ENCODE data around the gene PDE2A.

DNA sequence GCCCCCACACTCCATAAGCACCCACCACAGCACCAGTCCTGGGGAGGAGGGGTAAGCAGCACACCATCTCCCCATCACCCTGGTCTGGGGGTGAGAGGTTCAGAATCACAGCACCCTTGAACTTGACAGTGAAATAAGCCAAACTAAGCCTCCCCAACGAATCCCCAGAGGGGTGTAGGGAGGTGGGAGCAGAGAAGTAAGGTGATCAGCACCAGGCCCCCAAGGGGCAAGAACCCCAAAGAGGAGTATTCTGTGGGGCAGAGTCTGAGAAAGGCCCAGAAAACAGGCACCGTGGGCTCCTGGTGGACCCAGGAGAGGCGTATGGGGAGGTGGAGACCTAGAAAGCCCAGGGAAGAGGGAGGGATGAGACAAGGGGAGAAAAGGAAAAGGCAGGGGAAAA, 47.1 kb upstream of the PDE2A start:
- TF ChIP-seq POLR2AphosphoS5 (IDR thresholded peaks at IDR 0.05): no peak
- TF ChIP-seq, protein P1, sequence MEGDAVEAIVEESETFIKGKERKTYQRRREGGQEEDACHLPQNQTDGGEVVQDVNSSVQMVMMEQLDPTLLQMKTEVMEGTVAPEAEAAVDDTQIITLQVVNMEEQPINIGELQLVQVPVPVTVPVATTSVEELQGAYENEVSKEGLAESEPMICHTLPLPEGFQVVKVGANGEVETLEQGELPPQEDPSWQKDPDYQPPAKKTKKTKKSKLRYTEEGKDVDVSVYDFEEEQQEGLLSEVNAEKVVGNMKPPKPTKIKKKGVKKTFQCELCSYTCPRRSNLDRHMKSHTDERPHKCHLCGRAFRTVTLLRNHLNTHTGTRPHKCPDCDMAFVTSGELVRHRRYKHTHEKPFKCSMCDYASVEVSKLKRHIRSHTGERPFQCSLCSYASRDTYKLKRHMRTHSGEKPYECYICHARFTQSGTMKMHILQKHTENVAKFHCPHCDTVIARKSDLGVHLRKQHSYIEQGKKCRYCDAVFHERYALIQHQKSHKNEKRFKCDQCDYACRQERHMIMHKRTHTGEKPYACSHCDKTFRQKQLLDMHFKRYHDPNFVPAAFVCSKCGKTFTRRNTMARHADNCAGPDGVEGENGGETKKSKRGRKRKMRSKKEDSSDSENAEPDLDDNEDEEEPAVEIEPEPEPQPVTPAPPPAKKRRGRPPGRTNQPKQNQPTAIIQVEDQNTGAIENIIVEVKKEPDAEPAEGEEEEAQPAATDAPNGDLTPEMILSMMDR (IDR thresholded peaks at IDR 0.05): no peak

All from breast epithelium (tissue), 3 donors.